Ishikawa (cell line): ENCODE data around the gene ZNF343.

Source experiments
- EP300 ChIP-seq: IDR thresholded peaks from 2 replicates; pipeline ENCODE4 v1.6.1; 2012; ENCODE audit warnings: borderline replicate concordance
- YY1 ChIP-seq: IDR thresholded peaks from 2 replicates; pipeline ENCODE4 v1.6.1; 2012; ENCODE audit warnings: low read depth

GRCh38 chr20:2509468-2509781 is 710 bp upstream of the ZNF343 start:
- no peak for TF ChIP-seq EP300
- no peak for TF ChIP-seq YY1
